OCI-LY7 (cell line): Measurements from ENCODE around the gene MLKL.

Experiments
- EZH2phosphoT487 ChIP-seq: fragments of 200-600 bp; sonication (generic); IDR thresholded peaks from 2 replicates; pipeline ENCODE4 v1.6.1; 2018; ENCODE audit warnings: low read depth, borderline replicate concordance, mild to moderate bottlenecking, mixed run types, antibody characterized with exemption, low read length, moderate library complexity, mixed read lengths
- TF ChIP-seq, protein P1 (sequence below): fragments of 200-600 bp; sonication (generic); conservative IDR thresholded peaks from 2 replicates; pipeline ENCODE4 v1.5.1; 2014; ENCODE audit warnings: mild to moderate bottlenecking, antibody characterized with exemption, low read length, moderate library complexity, mixed read lengths

DNA sequence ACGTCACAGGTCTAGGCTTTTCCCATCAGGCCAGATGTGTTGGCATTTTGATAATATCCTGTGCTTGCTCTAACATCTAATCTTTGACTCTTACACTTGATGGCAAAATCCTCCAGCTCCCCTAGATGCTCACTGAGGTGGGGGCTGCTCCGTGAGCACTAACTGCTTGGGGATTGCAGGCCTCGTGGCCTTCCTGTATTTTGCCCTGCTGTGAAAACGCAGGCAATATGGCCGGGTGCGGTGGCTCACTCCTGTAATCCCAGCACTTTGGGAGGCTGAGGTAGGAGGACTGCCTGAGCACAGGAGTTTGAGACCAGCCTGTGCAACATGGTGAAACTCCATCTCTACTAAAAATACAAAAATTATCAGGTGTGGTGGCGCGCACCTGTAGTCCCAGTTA is 9.7 kb upstream of the MLKL start:
- TF ChIP-seq, protein P1, sequence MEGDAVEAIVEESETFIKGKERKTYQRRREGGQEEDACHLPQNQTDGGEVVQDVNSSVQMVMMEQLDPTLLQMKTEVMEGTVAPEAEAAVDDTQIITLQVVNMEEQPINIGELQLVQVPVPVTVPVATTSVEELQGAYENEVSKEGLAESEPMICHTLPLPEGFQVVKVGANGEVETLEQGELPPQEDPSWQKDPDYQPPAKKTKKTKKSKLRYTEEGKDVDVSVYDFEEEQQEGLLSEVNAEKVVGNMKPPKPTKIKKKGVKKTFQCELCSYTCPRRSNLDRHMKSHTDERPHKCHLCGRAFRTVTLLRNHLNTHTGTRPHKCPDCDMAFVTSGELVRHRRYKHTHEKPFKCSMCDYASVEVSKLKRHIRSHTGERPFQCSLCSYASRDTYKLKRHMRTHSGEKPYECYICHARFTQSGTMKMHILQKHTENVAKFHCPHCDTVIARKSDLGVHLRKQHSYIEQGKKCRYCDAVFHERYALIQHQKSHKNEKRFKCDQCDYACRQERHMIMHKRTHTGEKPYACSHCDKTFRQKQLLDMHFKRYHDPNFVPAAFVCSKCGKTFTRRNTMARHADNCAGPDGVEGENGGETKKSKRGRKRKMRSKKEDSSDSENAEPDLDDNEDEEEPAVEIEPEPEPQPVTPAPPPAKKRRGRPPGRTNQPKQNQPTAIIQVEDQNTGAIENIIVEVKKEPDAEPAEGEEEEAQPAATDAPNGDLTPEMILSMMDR: no peak
- TF ChIP-seq EZH2phosphoT487: no peak
